ENCODE results near the gene VWA8. TPM values are rescaled to one million over a fixed set of nuclear protein-coding genes. Genes with fewer than 3 reads are reported as not detected.
"Not testable (repeated sequence)": the region's sequence is repeated elsewhere in the genome, so short reads cannot be mapped to it uniquely, and the experiment has no call there.

VWA8 gene
- total RNA-seq, 1 donor from 2014 or later: 9.8 TPM

GRCh38 chr13:41956272-41956671 lies 4.6 kb downstream of the VWA8 start:
- H3K4me3 ChIP-seq (ENCODE audit: low read depth, low read length): no peak overlapping the region
- DNase-seq (ENCODE audit: low read depth): no peak
- TF ChIP-seq CTCF (conservative IDR thresholded peaks at IDR 0.05; ENCODE audit: low read depth, low read length): no peak

GRCh38 chr13:41955605-41956004 lies 5.3 kb downstream of the VWA8 start:
- DNase-seq (ENCODE audit: low read depth): no peak
- no peak for TF ChIP-seq CTCF (conservative IDR thresholded peaks at IDR 0.05; ENCODE audit: low read depth, low read length)
- no peak overlapping the region for H3K4me3 ChIP-seq (ENCODE audit: low read depth, low read length)

- TF ChIP-seq CTCF (conservative IDR thresholded peaks at IDR 0.05; ENCODE audit: low read depth, low read length): no peak
- DNase-seq (ENCODE audit: low read depth): no peak
- no peak overlapping the region for H3K4me3 ChIP-seq (ENCODE audit: low read depth, low read length)
Observed at GRCh38 chr13:41954226-41954625, 6.7 kb downstream of the VWA8 start.

GRCh38 chr13:41952749-41953148 lies 8.2 kb downstream of the VWA8 start:
- H3K4me3 ChIP-seq (ENCODE audit: low read depth, low read length): no peak overlapping the region
- no peak for TF ChIP-seq CTCF (conservative IDR thresholded peaks at IDR 0.05; ENCODE audit: low read depth, low read length)
- no peak for DNase-seq (ENCODE audit: low read depth)

GRCh38 chr13:41949104-41949503 lies 11.8 kb downstream of the VWA8 start:
- DNase-seq (ENCODE audit: low read depth); H3K4me3 ChIP-seq (ENCODE audit: low read depth, low read length): not testable (repeated sequence)

- H3K4me3 ChIP-seq (ENCODE audit: low read depth, low read length): no peak overlapping the region
- no peak for TF ChIP-seq CTCF (conservative IDR thresholded peaks at IDR 0.05; ENCODE audit: low read depth, low read length)
- no peak for DNase-seq (ENCODE audit: low read depth)
Observed at GRCh38 chr13:41945926-41946325, 15.0 kb downstream of the VWA8 start.

- no peak for TF ChIP-seq CTCF (conservative IDR thresholded peaks at IDR 0.05; ENCODE audit: low read depth, low read length)
- DNase-seq (ENCODE audit: low read depth): no peak
- H3K4me3 ChIP-seq (ENCODE audit: low read depth, low read length): no peak overlapping the region
Observed at GRCh38 chr13:41944635-41945397, 16.1 kb downstream of the VWA8 start.
